ENCODE results near the gene TRIM72.
"Not testable (repeated sequence)": the region's sequence is repeated elsewhere in the genome, so short reads cannot be mapped to it uniquely, and the experiment has no call there.

The TRIM72 gene

GRCh38 chr16:31213877-31214707, at the start of gene TRIM72:
Gene TRIM72, plus strand, starts transcription at chr16:31214119. Its CDS starts 620 bp downstream, at chr16:31214739.
- no peak for DNase-seq

GRCh38 chr16:31167315-31167714, 46.6 kb upstream of the TRIM72 start:
- no peak for DNase-seq

- no peak for DNase-seq
Observed at GRCh38 chr16:31168848-31169247, 45.1 kb upstream of the TRIM72 start.

GRCh38 chr16:31170048-31170447, 43.9 kb upstream of the TRIM72 start:
- DNase-seq: not testable (repeated sequence)

GRCh38 chr16:31177136-31177535, 36.8 kb upstream of the TRIM72 start:
- no peak for DNase-seq

GRCh38 chr16:31179219-31179746, 34.6 kb upstream of the TRIM72 start:
- no peak for DNase-seq

GRCh38 chr16:31179747-31180459, 34.0 kb upstream of the TRIM72 start, which contains the start of gene FUS:
Gene FUS, plus strand, starts transcription at chr16:31180139. Its CDS starts 76 bp downstream, at chr16:31180215.
- peak; percentile 90 for DNase-seq

GRCh38 chr16:31181102-31181830, 32.7 kb upstream of the TRIM72 start:
- DNase-seq: no peak

GRCh38 chr16:31182391-31182790, 31.5 kb upstream of the TRIM72 start:
- DNase-seq: no peak

- no peak for DNase-seq
Observed at GRCh38 chr16:31183432-31184428, 30.2 kb upstream of the TRIM72 start.

GRCh38 chr16:31184888-31185287, 29.0 kb upstream of the TRIM72 start:
- no peak for DNase-seq

GRCh38 chr16:31185339-31185738, 28.6 kb upstream of the TRIM72 start:
- no peak for DNase-seq

GRCh38 chr16:31186176-31186575, 27.7 kb upstream of the TRIM72 start:
- DNase-seq: no peak

- DNase-seq: no peak
Observed at GRCh38 chr16:31186930-31187807, 26.8 kb upstream of the TRIM72 start.

GRCh38 chr16:31187808-31188189, 26.1 kb upstream of the TRIM72 start:
- DNase-seq: no peak

GRCh38 chr16:31188450-31189411, 25.2 kb upstream of the TRIM72 start:
- no peak for DNase-seq

GRCh38 chr16:31189412-31189778, 24.5 kb upstream of the TRIM72 start:
- no peak for DNase-seq

- DNase-seq: no peak
Observed at GRCh38 chr16:31190061-31190460, 23.9 kb upstream of the TRIM72 start.

GRCh38 chr16:31190818-31191444, 23.0 kb upstream of the TRIM72 start:
- no peak for DNase-seq

Measured in T1000 (cell line).